Left lobe of liver (tissue), 2 donors: ENCODE data around the gene QRSL1. TPM values are rescaled to one million over a fixed set of nuclear protein-coding genes. Genes with fewer than 3 reads are reported as not detected.
"Not testable (repeated sequence)": the region's sequence is repeated elsewhere in the genome, so short reads cannot be mapped to it uniquely, and the experiment has no call there.

Experiments used
- ATAC-seq: fragments of 200-7000 bp; cut with Tn5 transposase; one replicate; pipeline ENCODE4 v1.9.1; 2020; ENCODE audit warnings: mild to moderate bottlenecking, moderate library complexity
- DNase-seq: peaks from one replicate; pipeline ENCODE4 v3.0.0-alpha.2; 2020; ENCODE audit warnings: low spot score
- total RNA-seq: library from RNA; stranded (reverse); gene quantifications from one replicate; pipeline ENCODE4 v1.2.1, GENCODE V29; 2021
- donor health status: DM: no; HTN: no; CAD: no; lungs with moderate emphysema.
- donor health status: DM: no; HTN: yes; CAD: no.

QRSL1 gene
- total RNA-seq, 1 donor from 2014 or later = 6.0 TPM

GRCh38 chr6:106622412-106622811, 7.0 kb upstream of the QRSL1 start:
- no peak for ATAC-seq
- DNase-seq = no peak

DNA sequence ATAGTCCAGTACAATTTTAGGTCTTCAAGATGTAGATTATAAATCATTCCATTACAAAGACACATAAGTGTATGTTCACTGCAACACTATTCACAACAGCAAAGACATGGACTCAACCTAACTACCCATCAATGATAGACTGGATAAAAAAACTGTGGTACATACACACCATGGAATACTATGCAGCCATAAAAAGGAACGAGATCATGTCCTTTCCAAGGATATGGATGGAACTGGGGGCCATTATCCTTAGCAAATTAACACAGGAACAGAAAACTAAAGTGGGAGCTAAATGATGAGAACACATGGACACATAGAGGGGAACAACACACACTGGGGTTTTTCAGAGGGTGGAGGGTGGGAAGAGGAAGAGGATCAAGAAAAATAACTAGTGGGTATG, 6.3 kb upstream of the QRSL1 start:
- DNase-seq (no peak), ATAC-seq (no peak)

GRCh38 chr6:106626485-106626884, 2.9 kb upstream of the QRSL1 start:
- ATAC-seq (no peak), DNase-seq (no peak)

GRCh38 chr6:106627760-106628159, 1.6 kb upstream of the QRSL1 start:
- not testable (repeated sequence) for ATAC-seq, DNase-seq

DNA sequence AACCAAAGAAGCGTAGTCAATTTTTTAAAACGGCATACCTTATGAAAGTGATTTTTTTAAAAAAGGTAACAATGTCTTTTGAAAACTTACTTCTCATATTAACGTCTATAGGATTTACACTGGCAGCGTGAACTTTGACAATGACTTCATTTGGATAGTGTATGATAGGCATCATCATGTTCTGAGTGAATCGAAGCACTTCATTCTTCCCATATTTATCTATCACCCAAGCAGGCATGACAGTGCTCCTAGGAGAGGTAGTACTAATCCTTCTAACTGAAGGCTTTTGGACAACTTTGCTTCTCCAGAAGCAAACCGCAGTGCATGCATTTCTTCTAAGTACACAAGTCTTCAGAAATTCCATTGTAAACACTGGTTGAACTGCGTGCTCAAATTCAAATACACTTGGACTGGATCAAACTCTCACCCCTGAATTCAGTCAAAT, 698 bp upstream of the QRSL1 start:
- DNase-seq (no peak), ATAC-seq (peak; percentile 58)

GRCh38 chr6:106629859-106630163, 433 bp downstream of the QRSL1 start:
- ATAC-seq = no peak
- DNase-seq = no peak

DNA sequence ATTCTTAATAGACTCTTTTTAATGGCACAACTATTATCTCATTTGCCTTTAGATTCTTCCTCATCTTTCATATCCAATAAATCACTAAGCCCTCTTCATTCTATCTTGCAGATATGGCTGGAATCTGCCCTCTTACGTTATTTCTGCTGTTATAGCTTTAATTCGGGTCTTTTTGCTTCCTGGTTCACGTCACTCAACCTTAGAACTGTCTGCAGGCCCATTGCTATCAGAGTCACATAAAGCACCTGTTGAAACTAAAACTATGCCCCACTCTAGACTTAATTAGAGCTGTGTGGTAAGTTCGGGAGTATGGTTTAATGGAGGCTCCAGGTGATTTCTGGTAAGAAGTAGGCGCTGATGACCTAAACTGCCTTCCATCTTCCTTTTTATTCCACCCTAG, 988 bp downstream of the QRSL1 start:
- DNase-seq (no peak), ATAC-seq (no peak)

DNA sequence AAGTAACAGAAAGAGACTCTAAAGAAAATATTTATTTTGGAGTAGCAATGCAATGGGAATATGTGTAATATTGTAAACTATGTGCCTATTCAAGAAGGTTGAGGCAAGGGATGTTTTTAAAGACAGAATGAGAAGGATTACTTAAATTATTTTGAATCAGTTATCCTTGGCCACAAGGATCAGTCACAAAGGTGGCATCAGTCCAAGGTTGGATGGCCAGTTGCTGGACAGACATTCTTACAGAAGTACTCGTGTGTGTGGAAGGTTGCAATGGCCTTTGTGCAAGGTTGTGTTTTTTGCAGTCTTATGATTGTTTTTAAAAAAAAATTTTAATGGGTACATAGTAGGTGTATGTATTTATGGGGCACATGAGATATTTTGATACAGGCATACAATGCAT, 2.0 kb downstream of the QRSL1 start:
- ATAC-seq = no peak

DNA sequence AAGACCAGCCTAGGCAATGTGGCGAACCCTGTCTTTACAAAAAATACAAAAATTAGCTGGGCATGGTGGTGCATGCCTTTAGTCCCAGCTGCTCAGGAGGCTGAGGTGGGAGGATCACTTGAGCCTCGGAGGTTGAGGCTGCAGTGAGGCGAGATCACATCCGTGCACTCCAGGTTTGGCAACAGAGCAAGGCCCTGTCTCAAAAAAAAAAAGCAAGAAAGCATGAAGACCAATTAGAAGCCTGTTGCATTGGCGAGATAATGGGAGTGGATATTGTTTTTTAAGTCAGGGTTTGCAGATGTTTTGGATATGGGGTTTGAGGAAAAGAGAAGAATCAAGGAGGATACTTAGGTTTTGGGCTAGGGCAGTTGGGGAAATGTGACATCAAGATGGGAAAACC, 5.2 kb downstream of the QRSL1 start:
- ATAC-seq (no peak), DNase-seq (no peak)

More for the DNA sequence above, 2.0 kb downstream of the QRSL1 start:
- no peak for DNase-seq

GRCh38 chr6:106637051-106637716, 7.8 kb downstream of the QRSL1 start:
- DNase-seq = no peak
- peak; percentile 11 for ATAC-seq

DNA sequence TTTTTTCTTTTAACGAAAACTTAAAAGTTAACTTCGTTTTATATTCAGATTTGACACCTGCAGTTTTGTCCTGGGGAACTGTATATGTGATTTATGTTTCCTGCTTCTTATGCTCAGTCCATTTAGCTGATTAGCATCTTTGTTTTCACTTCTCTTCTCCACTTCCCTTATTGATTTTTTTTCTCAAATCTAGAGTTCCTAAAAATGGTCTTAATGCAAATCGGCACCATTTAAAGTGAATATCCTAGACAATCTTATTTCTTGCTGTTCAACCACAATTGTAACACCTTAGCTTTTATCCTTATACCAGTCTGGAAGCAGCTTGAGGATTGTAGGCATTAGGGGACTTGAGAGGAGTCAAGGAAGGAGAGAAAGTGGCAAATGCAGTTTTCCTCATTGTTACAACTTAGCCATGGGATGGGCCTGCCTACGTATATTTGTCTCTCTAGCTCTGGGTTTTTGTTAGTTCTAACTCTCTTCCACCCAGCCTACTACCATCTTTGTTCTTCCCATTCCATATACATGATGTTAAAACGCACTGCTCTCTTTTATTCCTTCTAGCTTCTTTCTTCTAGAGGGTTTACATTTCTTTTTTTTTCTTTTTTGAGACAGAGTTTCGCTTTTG, 8.5 kb downstream of the QRSL1 start:
- no peak for ATAC-seq
- no peak for DNase-seq

DNA sequence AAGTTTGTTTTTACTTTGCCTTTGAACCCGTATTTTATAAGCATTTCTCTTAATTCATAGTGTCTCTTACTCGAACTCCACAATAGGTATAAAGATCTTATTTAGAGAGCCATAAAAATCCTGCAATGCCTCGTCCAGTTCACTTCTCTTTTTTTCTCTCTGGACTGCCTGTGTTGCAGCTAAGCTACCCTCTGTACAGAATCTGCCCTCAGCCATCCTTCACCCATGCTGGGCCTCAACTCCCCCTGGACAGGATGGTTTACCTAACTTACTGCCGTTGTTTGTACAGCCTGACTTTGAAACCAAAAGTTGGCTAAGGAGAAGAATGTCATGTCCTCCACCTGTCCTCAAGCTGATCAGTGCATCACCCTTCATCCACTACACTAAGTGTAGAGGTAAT, 10.4 kb downstream of the QRSL1 start:
- ATAC-seq (no peak), DNase-seq (no peak)

GRCh38 chr6:106642476-106642875, 13.1 kb downstream of the QRSL1 start:
- DNase-seq (no peak), ATAC-seq (no peak)

GRCh38 chr6:106643061-106643460, 13.7 kb downstream of the QRSL1 start:
- ATAC-seq (no peak), DNase-seq (no peak)

- no peak for ATAC-seq
- no peak for DNase-seq
Observed at GRCh38 chr6:106648651-106649308, 19.4 kb downstream of the QRSL1 start.

DNA sequence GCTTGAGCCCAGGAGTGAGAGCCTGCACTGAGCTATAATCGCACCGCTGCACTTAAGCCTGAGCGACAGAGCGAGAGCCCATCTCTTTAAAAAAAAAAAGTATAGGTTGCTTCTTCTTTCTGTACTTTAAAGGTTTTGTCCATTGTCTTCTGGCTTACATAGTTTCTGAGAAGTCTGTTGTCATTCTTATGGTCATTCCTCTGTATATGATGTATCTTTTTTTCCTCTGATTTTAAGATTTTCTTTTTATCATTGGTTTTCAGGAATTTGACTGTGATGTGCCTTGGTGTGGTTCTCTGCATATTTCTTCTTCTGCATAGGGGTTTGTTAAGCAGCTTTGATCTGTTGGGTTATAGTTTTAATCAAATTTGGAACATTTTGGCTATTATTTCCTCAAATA, 29.1 kb downstream of the QRSL1 start:
- DNase-seq = no peak
- ATAC-seq = no peak

- no peak for DNase-seq
Observed at GRCh38 chr6:106659859-106660258, 30.5 kb downstream of the QRSL1 start.

DNA sequence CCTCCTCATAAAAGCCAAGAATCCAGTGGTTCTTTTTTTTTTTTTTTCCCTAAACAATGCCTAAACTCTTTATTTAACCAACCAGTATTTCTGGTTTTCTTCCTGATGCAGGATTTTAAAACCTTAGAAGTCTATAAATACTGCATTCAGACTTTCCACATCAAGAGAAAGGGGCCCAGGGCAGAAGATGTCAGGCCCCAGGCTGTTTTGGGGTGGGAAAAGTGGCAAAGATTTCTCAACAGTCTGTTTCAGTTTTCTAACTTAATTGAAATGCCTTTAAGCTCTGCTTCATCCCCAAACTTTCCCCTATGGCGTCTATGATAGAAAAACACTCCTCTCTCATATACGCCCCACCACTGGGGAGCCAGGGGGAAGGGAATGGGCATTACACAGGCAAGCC, 33.1 kb downstream of the QRSL1 start:
- no peak for ATAC-seq
- no peak for DNase-seq

More at GRCh38 chr6:106659859-106660258, 30.5 kb downstream of the QRSL1 start:
- no peak for ATAC-seq

- no peak for DNase-seq
- ATAC-seq = peak; percentile 32
Observed at GRCh38 chr6:106666282-106667021, 37.1 kb downstream of the QRSL1 start.

GRCh38 chr6:106667022-106667402, 37.6 kb downstream of the QRSL1 start:
- no peak for DNase-seq
- ATAC-seq = no peak

- DNase-seq (no peak), ATAC-seq (no peak)
Observed at GRCh38 chr6:106670236-106670635, 40.9 kb downstream of the QRSL1 start.

- DNase-seq = no peak
- no peak for ATAC-seq
Observed at GRCh38 chr6:106671651-106672050, 42.3 kb downstream of the QRSL1 start.
